ENCODE results near the gene KLHDC3.

DNA sequence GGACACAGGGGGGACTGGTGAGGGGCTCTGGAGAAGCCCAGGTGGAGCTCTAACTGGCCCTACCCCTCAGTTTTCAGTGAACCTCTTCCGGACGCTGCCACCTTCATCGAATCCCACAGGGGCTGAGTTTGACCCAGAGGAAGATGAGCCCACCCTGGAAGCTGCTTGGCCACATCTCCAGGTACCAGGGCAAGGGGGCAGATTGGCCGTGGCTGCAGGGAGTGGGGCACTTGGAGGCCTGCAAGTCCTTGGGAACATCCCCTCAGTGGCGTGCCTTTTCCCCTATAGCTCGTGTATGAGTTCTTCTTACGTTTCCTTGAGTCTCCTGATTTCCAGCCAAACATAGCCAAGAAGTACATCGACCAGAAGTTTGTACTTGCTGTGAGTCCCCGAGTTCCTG is 6.9 kb upstream of the KLHDC3 start:
- TF ChIP-seq, protein P1, sequence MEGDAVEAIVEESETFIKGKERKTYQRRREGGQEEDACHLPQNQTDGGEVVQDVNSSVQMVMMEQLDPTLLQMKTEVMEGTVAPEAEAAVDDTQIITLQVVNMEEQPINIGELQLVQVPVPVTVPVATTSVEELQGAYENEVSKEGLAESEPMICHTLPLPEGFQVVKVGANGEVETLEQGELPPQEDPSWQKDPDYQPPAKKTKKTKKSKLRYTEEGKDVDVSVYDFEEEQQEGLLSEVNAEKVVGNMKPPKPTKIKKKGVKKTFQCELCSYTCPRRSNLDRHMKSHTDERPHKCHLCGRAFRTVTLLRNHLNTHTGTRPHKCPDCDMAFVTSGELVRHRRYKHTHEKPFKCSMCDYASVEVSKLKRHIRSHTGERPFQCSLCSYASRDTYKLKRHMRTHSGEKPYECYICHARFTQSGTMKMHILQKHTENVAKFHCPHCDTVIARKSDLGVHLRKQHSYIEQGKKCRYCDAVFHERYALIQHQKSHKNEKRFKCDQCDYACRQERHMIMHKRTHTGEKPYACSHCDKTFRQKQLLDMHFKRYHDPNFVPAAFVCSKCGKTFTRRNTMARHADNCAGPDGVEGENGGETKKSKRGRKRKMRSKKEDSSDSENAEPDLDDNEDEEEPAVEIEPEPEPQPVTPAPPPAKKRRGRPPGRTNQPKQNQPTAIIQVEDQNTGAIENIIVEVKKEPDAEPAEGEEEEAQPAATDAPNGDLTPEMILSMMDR (IDR thresholded peaks at IDR 0.05; ENCODE audit: low read depth, low read length, poor library complexity, severe bottlenecking), result no peak
- TF ChIP-seq EZH2phosphoT487 (IDR thresholded peaks at IDR 0.05; ENCODE audit: borderline replicate concordance, low read length), result no peak

Measured in DOHH2 (cell line).